ENCODE measurements around the gene FTCD.
A peak's percentile ranks its signal among the peaks of the same experiment; 100 is the strongest.
"Not testable (repeated sequence)": the region's sequence is repeated elsewhere in the genome, so short reads cannot be mapped to it uniquely, and the experiment has no call there.

The FTCD gene

DNA sequence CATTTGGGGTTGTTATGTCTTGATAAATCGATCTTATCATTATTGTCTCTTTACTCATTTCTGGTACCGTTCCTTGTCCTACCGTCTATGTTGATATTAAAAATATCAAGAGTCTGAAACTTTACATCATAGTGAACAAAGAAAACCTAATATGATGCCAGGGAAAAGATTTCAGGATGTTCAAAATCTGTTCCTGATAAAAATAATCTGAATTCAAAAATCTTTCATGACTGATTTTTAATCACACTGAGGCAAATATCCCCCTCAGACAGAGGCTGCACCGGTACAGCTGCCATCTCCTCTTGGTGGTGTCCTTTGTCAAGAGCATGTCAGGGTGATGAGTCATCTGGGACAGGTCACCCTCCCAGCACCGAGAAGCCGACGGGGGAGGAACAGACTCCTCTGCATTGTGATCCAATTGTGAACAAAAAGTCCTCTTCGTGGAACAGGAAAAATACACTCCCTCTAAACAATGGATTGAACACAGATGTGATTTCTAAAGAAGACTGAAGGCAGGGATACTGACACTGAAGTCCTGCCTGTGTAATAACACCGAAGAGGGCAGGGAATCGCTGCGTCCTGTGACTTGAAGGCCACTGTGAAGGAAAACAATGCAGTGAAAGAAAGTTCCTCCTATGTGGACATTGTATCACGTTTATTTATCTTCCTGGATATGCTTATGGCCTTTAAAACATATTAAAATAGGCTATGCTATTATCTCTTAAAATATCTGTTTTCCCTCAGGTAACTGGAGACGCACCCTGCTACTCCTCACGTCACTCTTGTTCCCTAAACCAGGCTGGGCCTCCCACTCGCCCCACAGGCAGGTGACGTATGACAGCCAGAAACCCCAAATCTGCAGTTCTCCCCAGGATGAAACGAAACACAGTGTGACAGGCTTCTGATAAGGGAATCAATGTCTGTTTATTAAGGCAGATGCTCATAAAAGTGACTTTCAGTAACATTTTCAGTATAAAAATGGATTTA lies 33.1 kb upstream of the FTCD start:
- DNase-seq (ENCODE audit: low spot score), result peak; percentile 80

DNA sequence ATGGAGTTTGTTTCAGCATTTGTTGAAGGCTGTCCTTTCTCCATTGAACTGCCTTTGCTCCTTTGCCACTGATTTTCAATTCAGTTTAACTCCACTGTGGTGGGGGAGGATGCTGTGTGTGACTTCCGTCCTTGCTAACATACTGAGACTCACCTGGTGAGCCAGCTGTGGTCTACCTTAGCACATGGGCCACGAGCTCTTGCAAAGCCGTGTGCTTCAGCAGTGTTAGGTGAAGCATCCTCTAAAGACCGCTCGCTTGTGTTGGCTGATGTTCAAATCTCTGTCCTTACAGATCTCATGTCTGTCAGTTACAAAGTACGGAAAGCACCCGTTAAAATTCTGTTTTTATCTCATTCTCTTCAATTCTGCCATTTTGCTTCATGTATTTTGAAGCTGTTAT lies 32.4 kb upstream of the FTCD start:
- no peak for DNase-seq (ENCODE audit: low spot score)

DNA sequence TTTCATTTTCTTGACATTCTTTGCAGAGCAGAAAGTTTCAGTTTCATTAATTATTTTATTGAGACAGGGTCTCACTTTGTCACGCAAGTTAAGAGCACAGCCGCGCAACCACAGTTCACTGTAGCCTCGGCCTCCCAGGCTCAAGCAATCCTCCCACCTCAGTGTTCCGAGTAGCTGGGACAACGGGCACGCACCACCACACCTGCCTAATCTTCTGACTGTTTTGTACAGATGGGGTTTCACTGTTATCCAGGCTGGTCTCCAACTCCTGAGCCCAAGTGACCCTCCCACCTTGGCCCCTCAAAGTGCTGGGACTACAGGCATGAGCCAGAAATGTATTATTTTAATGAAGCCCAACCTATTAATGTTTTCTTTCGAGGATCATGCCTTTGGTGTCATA lies 31.9 kb upstream of the FTCD start:
- no peak for DNase-seq (ENCODE audit: low spot score)

DNA sequence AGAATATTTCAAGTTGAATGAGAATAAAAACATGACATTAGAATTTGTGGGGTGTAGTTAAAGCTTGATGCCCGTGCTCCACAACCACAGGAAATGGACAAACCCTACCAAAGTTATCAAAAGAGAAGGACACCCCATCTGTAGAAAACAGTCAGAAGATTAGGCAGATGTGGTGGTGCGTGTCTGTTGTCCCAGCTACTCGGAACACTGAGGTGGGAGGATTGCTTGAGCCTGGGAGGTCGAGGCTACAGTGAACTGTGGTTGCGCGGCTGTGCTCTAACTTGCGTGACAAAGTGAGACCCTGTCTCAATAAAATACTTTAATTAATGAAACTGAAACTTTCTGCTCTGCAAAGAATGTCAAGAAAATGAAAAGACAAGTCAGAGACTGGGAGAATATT lies 30.3 kb upstream of the FTCD start:
- no peak for DNase-seq (ENCODE audit: low spot score)

DNA sequence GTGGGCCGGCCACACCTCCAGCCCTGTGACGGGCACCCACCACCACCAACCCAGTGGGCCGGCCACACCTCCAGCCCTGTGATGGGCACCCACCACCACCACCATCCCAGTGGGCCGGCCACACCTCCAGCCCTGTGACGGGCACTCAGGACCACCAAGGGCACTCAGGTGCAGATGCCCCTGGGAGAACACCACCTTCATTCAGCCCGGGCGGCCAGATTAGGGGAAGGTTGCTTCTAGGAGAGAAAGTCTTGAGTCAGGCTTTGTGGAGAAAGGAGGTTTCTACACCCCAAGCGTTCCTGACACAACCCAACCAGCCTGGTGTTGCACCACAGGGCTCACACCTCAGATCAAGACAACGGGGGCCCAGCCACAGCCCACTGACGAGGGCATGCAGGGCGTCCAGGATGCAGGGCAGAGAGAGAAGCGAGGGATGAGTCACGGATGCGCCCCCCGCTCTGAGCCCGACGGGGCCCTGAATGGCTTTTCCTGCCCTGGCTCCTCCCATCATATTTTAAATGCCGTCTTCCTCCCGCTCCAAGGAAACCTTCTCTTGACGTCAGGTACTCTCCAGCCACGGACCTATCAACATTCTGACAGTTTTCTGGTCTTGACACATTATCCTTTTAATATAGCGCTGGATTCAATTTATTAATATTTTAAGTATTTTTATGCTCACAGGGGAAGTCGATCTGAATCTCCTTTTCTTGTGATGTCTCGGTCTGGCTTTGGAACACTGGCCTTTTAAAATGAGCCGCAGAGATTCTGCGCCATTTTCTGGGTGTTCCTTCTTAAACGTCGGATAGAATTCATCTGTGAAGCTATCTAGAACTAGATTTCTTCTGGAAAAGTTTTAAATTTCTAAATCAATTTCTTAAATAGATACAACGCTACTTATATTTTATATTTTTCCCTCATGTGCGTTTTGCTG lies 29.5 kb upstream of the FTCD start:
- peak; percentile 89 for DNase-seq (ENCODE audit: low spot score)

DNA sequence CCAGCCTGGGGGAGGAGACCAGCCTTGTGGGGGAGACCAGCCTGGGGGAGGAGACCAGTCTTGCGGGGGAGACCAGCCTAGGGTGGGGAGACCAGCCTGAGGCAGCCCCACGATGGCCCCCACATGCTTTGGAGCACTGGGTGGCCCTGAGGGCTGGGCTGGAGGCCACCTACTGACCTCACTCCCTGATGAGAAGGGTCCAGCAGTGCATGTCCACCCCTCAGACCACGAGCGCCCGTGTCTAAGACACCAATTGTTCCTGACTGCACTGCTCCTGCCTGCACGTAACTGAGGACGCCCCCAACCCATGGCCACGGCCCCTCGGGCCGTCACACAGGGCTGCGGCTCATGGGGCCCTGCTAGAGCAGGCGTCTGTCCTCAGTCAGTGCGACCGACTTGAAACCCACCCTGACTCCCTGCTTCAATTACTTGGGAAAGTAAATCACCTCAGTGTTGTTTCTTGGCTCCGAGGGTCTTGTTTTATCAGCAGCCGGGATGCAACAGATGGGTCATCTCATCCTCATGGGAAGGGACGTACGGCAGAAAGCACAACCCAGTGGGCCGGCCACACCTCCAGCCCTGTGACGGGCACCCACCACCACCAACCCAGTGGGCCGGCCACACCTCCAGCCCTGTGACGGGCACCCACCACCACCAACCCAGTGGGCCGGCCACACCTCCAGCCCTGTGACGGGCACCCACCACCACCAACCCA lies 28.7 kb upstream of the FTCD start, which contains the start of gene SPATC1L:
SPATC1L (minus strand) TSS at position 550 of the 715 bp plus-strand sequence. CDS start 1,643 bp downstream, outside the sequence.
- DNase-seq (ENCODE audit: low spot score), result peak; percentile 81

DNA sequence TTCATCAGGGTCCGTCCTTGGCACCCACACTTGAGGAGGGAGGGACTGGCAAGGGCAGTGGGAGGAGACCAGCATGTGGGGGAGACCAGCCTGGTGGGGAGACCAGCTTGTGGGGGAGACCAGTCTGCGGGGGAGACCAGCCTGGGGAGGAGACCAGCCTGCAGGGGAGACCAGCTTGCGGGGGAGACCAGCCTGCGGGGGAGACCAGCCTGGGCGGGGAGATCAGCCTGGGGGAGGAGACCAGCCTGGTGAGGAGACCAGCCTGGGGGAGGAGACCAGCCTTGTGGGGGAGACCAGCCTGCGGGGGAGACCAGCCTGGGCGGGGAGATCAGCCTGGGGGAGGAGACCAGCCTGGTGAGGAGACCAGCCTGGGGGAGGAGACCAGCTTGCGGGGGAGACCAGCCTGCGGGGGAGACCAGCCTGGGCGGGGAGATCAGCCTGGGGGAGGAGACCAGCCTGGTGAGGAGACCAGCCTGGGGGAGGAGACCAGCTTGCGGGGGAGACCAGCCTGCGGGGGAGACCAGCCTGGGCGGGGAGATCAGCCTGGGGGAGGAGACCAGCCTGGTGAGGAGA lies 28.0 kb upstream of the FTCD start:
- DNase-seq (ENCODE audit: low spot score), result not testable (repeated sequence)

DNA sequence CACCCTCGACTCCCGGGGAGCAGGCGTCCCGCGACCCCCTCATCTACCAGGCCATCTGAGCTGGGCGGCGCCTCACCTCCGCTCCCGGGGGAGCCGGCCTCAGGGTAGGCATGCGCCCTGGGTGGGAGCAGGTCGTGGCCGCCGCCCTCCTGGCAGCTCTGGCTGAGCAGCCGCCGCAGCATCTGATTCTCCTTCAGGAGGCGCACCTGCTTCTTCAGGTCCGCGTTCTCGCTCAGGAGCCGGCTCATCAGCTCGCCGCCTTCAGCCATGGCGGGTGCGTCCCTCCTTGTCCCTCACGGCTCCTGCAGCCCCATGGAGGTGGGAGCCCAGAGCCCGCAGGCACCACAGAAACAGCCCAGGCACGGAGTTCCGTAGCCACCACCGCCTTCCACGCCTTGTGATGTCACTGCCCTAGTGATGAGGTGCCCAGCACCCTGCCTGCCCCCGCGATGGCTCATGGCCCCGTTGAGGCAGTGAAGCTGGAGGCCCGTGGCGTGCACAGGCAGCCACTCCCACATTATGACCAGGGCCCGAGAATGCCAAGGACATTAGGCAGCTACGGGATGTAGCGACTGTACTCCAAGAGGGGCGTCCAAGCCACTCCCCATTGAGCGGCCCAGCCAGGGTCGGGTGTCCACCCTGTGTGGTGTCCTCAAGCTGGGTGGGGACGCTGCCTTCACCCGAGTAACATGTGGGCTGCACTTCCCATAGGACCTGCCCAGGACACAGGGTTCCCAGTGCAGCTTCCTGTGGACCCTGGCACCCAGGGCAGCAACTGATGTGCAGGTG lies 27.4 kb upstream of the FTCD start:
- no peak for DNase-seq (ENCODE audit: low spot score)

DNA sequence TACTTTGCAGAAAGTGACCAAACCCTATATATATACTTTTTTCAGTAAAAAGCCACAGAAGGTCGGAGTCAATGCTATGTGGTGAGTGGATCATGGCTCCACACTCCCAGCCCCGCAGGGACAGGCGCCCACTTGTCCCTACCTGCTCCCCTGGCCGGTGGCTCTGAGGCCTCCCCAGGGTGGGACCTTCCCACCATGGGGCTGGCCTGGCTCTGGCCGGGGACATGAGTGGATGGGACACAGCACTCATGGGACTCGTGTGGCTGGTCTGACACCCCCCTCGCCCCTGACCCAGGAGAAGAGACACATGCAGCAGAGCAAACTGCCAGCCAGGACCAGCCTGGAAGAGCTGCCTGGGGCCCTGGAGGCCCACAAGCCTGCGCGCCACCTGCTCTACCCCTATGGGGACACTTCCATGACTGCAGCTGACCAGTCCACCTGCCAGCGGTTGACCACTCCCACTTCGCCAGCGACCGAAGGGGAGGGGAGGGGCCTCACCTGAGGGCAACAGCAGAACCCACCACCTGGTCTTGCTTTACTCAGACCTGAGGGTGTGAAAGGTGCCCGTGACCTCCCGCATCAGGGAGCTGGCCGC lies 26.7 kb upstream of the FTCD start:
- no peak for DNase-seq (ENCODE audit: low spot score)

DNA sequence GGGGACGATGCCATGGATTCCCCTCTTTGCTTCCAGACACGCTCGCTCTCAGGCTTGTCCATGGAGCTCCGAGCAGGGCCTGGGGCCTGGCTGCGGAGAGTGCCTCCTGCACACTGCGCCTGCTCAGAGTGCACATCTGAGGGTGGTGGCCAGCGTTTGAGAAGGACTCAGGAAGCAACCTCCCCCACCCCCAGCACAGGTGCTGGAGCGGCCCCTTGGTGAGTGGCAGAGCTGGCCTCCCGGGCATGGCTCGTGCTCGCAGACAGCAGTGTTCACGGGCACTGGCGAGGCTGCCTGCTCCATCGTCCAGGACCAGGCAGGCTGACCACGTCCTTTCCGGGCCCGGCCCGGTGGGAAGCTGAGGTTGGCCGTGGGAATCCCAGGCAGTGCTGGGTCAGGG lies 26.1 kb upstream of the FTCD start:
- no peak for DNase-seq (ENCODE audit: low spot score)

DNA sequence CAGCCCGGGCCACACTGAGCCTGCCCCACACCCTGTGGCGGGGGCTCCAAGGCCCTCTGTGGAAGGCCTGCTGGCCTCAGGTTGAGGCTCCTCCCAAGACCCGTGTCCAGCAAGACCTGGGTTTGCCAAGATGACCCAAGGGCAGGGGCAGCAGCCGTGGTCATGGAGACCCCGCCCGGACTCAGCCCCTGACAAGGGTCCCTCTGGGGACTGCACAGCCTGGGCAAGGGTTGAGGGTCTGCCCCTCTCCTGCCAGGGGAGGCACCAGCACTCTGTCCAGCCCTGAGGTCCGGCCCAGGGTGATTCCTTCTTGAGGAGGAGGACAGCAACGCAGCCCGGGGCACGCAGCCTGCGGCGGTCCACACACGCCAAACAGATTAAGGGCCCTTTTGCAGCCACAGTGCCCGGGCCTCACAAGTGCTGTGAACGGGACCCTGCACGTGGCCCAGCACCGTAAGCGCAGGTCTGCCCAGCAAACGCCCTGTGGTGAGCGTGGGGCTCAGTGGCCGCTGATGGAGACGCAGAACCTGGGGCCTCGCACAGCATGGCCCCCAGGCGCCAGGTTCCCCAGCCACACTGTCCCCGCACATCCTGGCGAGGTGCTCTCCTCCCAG lies 25.5 kb upstream of the FTCD start:
- DNase-seq (ENCODE audit: low spot score), result no peak

DNA sequence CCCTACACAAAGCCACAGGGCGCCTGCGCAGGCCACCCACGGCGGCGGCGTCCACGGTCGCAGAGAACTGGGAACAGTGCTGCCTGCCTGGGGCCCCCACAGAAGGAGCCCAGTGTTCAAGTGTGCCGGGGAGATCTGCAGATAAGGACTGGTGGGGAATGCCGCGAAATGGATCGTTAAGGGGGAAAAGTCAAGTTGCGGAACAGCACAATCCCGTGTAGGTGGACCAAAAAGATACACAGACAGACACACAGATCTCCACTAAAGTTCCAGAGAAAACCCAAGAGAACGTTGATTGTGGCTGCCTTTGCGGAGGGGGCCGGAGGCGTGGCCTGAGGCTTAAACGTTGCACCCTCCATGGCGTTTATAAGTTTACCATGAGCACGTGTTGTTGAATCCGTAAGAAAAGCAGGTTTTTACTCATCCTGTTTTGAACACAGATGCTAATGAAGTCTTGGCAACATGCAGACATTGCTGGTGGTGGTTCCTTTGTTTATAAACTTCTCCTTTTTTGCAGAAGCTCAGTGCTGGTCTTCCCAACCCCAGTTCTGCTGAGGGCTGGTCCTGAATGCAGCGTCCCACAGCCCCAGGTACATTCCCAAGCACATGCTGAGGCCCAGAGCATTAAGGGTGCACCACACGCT lies 24.8 kb upstream of the FTCD start:
- no peak for DNase-seq (ENCODE audit: low spot score)

DNA sequence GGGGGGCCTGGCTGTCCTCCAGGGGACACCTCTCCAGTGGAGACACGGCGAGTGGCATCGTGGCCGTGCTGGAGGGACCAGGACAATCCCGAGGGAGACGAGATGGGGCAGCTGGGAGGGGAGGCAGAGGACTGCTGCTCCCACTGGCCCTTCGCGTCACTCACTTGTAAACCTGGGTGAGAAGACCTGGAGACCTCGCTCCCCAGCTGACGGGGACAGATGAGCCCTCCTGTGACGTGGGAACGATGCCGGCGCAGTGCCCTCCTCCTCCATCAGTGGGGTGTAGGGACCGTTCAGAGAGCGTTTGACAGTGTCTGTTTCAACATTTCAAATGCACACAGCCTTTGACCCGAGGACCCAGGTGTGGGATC lies 24.3 kb upstream of the FTCD start:
- no peak for DNase-seq (ENCODE audit: low spot score)

DNA sequence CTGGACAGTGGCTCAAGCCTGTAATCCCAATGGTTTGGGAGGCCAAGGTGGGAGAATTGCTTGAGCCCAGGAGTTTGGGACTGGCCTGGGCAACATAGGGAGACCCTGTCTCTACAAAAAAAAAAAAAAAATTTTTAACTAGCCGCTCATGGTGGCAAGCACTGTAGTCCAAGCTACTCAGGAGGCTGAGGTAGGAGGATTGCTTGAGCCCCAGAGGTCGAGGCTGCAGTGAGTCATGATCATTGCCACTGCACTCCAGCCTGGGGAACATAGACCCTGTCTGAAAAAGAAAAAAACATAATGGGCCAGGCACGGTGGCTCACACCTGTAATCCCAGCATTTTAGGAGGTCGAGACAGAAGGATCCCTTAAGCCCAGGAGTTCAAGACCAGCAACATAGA lies 23.6 kb upstream of the FTCD start:
- no peak for DNase-seq (ENCODE audit: low spot score)

DNA sequence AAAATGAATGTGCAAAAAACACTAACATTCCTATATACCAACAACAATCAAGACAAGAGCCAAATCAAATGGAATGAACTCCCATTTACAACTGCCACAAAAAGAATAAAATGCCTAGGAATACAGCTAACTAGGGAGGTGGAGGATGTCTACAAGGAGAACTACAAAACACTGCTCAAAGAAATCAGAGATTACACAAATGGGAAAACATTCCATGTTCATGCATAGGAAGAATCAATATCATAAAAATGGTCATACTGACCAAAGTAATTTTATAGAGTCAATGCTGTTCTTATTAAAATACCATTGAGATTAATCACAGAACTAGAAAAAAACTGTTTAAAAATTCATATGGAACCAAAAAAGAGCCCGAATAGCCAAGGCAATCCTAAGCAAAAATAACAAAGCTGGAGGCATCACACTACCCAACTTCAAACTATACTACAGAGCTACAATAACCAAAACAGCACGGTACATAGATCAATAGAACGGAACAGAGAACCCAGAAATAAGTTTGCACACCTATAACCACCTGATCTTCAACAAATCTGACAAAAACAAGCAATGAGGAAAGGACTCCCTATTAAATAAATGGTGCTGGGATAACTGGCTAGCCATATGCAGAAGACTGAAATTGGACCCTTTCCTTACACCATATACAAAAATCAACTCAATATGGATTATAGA lies 21.2 kb upstream of the FTCD start:
- not testable (repeated sequence) for DNase-seq (ENCODE audit: low spot score)

DNA sequence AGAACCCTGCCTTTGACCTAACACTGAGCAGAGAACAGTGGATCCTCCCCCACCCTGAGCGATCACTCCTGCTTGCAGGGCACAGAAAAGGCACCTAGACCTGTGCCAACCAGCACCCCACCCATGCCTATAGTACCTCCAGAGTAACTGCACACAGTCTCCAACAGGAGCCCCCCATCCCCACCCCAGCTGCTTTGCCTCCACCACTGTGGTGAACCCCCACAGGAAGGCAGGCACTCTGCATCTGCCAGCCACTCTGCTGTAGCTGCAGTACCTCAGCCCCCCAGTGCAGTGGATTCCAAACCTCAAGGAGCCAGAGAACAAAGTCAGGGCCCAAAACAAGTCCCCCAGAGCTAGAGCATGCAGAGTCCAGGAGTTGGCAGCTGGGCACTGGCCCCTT lies 18.2 kb upstream of the FTCD start:
- no peak for DNase-seq (ENCODE audit: low spot score)

DNA sequence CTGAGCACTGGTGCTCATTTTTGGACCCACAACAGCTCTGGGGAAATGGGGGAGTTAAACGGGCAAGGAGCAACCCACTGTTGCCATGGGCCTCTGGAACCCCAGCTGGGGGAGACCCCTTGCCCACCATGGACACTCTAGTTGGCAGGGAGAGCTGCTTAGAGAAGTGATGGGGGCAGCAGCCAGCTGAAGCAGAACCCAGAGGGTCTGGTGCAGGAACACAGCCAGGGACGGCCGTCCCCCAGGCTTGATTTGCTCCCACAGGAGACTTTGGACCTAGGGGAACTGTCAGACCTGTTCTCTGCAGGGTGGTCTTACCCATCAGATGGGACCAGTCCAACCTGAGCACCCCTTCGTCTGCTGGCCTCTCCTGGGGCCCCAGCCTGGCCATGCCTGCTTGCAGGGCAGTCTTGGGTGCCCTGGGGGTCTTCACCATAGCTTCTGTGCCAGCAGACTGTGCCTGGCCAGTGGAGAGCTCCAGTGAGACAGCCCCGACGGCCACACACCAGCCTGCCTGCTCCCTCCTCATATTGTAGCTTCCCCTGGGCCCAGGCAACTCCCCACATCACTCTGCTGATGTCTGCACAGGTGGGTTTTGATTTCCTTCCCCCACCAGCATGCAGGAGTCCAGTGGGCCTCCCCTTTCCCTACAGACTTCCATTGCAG lies 17.6 kb upstream of the FTCD start:
- no peak for DNase-seq (ENCODE audit: low spot score)
